OCI-LY1 (cell line): Measurements from ENCODE around the gene FUT8.

Experiments
- CTCF ChIP-seq: fragments of 200-600 bp; sonication (generic), shearing (Covaris generic); IDR thresholded peaks from 2 replicates; pipeline ENCODE4 v1.5.1; 2017; ENCODE audit warnings: mild to moderate bottlenecking, antibody characterized with exemption, low read length, moderate library complexity, mixed read lengths
- EZH2 ChIP-seq: fragments of 200-600 bp; sonication (generic), shearing (Covaris generic); IDR thresholded peaks from 2 replicates; pipeline ENCODE4 v1.8.0; 2017; ENCODE audit warnings: borderline replicate concordance, mixed run types, mild to moderate bottlenecking, antibody characterized with exemption, low read length, moderate library complexity, mixed read lengths

DNA sequence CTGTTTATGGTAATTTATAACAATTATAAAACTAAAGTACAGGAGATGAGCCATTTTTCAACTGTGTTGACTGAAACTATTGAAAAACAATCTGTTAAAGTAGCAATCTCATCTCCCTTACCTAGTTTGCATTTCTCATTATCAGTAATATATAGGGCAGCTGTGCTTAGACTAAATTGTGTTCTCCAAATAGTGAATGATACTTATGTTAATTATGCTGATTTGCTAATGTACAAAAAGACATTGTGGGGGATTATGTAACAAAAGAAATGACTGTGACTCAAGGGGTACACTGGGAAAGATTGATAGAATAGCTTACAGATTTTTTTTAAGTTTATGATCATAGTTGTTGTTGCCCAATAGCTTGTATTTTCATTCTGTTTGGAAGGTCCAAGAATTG lies 207.7 kb downstream of the FUT8 start:
- TF ChIP-seq CTCF (no peak), EZH2 (no peak)
